NCI-H345 treated with DMSO at 0.1 percent for 48 hours (cell line): ENCODE results near the gene PODN.
A peak's percentile ranks its signal among the peaks of the same experiment; 100 is the strongest.

ENCODE experiments used
- DNase-seq: peaks from one replicate; lab custom pipeline; 2025; ENCODE audit not compliant: unreplicated experiment; lab: John Stamatoyannopoulos, UW

The PODN gene, protein sequence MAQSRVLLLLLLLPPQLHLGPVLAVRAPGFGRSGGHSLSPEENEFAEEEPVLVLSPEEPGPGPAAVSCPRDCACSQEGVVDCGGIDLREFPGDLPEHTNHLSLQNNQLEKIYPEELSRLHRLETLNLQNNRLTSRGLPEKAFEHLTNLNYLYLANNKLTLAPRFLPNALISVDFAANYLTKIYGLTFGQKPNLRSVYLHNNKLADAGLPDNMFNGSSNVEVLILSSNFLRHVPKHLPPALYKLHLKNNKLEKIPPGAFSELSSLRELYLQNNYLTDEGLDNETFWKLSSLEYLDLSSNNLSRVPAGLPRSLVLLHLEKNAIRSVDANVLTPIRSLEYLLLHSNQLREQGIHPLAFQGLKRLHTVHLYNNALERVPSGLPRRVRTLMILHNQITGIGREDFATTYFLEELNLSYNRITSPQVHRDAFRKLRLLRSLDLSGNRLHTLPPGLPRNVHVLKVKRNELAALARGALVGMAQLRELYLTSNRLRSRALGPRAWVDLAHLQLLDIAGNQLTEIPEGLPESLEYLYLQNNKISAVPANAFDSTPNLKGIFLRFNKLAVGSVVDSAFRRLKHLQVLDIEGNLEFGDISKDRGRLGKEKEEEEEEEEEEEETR

DNA sequence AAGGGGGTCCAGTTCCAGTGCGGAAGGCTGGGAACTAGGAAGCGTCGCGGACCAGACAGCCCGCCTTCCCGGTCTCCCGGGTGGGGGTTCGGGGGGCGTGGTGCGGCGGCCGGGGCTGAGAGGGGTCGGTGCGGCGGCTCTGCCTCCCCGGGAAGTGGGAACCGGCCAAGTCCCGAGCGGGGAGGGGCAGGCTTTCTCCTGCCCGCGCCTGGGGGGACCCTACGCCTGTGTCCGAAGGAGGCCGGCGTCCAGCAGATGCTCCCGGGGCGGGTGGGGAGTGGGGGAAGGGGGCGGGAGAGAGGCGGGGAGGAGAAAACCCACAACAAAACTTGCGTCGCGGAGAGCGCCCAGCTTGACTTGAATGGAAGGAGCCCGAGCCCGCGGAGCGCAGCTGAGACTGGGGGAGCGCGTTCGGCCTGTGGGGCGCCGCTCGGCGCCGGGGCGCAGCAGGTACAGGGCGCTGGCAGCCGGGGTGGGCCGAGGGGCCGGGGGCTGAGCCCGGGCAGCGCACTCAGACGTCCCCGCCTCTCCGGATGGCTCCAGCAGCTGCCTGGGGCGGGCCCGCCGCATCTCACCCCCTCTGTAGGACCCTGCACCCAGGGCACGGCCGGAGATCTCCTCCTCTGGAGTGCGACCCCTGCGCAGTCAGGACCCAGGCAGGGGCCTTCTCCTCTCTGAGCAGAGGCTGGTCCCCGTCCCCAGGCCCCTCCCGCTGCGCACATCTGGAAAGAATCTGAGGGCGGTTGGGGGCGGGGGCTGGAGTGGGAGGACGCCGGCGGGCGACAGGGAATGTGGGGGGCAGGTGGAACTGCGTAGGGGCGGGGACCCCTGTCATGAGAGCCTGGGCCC lies at the start of gene PODN:
Gene PODN (plus strand): TSS at position 355 of the 849 bp plus-strand sequence. CDS start 7,643 bp downstream, outside the sequence.
- no peak for DNase-seq

DNA sequence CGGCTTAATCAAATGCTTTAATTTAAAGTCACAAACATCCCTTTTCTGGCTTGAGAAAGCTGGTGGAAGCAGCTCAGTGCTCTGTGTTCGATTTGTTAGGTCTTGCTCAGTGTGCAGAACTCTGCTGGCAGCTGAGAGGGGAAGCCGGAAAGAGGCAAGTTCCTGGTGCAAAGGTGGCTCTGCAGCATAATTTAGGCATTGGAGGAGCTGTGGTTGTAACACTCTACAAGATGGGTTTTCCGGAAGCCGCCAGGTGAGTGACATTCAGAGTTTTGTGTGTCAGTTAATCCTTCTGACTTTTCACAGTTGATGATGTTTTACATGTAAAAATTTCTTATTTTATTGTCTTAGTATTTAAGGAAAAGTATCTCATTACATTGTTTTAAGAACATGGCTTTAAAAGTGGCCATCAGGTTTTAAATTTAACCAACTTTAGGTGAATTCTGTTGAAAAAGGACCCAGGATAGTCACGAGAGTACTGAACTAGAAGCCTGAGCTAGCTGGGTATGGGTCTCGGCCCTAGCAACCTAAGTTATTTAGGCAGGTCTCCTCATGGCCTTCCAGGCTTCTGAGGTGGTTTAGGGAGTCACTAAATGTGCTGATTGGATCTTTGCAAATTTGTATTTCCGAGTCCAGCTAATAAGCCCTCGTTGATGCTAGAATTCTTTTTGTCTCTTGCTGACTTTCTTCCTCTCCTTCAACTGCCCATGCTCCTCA lies 47.1 kb upstream of the PODN start:
- DNase-seq = peak; percentile 84

DNA sequence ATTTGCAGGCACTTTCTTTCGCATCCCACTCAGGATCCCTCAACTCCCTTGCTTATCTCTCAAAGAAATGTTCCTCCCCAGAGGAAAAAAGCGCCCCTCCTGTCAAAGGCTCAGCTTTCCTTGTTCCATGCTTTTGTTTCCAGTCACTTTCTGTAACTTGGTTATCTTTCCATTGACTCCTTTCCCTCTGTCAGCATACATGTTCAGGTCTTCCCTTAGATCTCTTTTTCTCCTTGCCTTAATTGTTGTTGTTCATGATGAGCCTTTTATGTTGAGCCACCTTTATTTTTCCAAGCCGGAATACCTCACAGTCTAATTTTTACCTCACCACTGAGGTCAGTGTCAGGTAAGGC lies 46.5 kb upstream of the PODN start:
- no peak for DNase-seq

DNA sequence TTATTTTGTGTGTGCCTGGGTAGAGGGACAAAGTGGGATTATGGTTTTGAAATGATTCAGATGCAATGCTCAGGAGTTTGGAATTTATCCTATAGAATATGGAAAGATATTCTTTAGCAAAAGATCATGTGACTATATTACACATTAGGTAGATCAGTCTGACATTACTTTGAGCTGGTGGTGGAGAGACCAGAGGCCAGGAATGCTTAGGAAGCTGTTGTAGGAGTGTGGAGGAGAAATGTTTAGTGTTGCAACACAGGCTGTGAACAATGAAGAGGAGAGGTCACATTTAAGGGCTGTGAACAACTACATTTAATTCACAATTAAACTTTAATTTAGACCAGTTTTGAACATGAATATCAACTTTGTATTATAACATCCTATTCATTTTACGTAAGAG lies 45.3 kb upstream of the PODN start:
- DNase-seq = no peak

DNA sequence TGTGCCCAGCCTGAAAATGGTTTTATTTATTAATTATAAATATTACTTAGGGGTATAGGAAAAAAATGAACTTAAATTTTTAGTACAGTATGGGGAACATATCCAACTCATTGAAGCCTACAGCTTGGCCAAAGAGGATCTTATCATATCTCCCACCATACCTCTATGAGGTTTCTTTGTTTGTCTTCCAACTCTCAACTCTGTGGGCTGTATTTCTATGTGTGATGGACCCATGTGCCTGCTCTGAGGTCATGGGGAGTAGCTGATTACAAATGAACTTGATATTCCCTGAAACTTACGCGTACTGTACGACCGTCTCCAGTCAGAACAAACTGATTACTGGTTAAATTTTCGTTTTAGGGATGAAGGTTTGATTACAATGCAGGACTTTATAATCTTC lies 41.4 kb upstream of the PODN start:
- no peak for DNase-seq

DNA sequence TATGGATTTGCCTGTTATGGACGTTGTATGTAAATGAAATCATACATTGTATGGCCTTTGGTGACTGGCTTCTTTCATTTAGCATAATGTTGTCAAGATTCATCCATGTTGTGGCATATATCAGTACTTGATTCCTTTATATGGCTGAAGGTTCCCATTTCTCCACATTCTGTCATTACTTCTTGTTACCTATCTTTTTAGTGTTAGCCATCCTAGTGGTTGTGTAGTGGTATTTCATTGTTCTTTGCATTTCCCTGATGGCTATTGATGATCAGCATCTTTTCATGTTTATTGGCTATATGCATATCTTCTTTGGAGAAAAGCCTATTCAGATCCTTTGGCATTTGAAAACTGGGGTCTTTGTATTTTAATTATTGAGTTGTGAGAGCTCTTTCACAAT lies 39.8 kb upstream of the PODN start:
- no peak for DNase-seq

DNA sequence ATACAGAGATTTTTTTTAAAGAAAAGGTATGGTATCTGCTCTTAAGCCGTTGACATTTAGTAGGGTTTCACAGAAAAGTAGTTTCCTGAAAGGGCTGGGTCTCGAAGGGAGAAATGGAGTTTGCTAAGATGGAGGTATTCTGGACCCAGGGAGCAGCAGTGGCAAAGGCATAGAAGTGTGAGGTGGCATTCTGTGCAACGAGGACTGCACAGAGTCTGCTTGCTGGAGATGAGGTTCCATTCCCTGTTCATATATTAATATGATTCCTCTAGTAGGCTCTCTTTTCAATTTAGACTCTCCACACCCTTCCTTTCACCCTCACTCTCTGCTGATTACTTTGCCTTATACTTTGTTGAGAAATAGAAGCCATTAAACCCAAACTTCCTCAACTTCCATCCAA lies 38.5 kb upstream of the PODN start:
- DNase-seq = no peak

DNA sequence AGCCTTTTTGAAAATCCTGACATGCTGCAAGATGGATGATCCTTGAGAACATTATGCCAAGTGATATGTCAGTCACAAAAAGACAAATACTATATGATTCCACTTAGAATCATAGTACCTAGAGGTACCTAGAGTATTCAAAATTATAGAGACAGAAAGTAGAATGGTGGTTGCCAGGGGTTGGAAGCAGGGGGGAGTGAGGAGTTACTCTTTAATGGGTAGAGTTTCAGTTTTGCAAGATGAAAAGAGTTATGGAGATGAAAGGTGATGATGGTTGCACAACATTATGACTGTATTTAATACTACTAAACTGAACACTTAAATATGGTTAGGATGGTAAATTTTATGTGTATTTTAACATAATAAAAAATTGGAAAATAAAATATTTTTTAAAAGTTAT lies 37.9 kb upstream of the PODN start:
- DNase-seq = no peak

DNA sequence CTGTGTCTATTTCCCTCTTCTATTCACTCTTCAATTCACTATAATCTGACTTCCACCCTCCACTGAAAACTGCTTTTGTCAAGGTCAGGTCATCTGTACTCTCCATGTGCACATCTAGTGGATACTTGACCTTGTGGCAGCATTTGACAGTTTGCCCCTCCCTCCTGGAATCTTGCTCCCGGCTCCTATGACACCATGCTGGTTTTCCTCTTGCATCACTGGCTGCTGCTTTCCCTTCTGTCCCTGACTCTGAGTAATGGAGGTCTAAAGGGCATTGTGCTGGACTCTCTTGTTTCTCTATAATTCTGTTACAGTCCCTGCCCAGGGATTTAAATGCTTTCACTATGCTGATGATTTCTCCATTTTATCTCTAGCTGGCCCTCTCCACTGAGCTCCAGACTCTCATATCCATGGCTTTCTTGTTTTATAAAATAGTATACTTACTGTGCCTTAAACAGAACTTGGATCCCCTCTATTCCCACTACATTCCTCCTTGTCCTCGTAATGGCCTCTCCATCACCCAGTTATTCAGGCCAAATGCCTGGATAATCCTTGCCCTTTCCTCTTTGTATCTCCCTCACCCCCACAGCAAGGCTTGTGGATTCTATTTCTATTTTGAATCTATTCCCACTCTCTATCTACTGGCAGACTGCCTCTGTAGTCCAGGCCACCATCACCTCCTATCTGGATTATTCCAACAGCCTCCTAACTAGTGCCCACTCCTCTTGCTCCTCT lies 36.8 kb upstream of the PODN start:
- DNase-seq = no peak

DNA sequence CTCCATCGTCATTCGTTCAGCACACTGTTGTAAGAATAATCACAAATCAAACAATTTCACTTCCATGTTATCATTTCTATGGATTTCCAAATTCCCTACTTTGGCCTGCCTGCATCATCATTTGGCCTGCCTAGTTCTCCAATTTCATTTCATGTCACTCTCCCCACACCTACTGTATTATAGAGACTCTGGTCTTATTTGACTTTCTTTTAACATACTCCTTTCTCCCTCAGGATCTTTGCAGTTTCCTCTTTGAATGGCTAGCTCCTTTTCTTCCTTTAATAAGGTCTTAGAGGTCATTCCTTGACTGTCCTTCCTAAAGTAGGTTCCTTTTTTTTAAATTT lies 36.3 kb upstream of the PODN start:
- DNase-seq = no peak

DNA sequence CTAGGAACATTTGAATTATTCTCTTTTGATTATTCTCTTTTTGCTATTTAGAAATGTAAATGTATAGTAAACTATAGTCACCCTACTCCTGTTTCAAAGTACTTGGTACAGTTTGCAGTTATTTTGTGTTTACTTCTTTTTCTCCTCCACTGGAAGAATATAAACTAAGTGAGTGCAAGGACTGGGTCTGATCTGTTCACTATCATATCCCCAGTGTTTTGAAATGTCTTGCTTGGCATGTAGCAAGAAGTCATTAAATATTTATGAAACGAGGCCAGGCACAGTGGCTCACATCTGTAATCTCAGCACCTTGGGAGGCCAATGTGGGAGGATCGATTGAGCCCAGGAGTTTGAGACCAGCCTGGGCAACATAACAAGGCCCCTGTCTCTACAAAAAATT lies 35.8 kb upstream of the PODN start:
- DNase-seq = no peak

DNA sequence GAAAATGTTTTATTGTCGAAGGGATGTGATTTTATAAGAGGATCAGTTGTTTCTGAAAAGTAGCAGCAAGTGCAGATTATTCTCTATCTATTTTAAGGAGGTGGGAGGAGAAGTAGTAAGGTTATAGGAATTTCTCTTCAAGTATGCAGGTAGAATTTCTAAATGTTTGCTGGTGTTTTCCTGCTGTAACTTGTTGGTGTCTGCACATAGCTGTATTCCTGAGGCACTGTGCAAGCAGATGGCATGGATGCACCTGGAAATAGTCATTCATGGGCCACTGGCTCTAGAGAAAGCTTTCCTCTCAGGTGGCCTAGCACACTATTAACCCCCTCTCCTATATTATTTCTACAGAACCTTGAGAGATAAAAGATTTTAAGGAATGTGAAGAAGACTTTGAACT lies 30.3 kb upstream of the PODN start:
- DNase-seq = no peak

DNA sequence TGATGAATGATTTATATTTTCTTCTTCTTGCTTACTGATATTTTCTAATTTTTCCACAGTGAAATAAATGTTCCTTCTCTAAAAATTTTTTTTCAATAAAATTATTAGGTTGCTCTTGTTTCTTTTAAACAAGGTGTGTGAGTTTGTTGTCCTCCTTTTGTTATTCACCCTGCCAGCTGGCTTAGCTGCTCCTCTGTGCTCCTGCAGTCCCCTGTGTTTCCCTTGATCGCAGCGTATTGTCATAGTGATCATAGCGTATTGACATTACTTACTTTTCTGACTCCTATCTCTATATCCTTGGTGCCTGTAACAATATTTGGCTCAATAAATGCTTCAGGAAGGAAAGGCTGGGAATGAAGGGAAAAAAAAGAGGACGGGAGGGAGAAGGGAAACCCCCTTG lies 24.9 kb upstream of the PODN start:
- no peak for DNase-seq

DNA sequence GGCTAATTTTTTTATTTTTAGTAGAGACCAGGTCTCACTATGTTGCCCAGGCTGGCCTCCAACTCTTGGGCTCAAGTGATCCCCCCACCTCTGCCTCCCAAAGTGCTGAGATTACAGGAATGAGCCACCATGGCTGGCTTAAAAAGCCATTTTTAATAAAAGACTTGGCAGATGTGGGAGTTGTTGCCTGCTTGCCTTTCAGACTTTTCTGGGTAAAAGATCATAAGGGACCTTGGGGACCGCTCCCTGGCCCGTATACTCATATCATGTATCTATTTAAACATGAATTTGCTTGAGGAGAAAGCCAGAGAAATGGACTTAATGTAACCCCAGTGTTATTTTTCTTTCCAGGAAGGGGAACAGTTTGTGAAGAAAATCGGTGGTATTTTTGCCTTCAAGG lies 23.4 kb upstream of the PODN start:
- DNase-seq = no peak

DNA sequence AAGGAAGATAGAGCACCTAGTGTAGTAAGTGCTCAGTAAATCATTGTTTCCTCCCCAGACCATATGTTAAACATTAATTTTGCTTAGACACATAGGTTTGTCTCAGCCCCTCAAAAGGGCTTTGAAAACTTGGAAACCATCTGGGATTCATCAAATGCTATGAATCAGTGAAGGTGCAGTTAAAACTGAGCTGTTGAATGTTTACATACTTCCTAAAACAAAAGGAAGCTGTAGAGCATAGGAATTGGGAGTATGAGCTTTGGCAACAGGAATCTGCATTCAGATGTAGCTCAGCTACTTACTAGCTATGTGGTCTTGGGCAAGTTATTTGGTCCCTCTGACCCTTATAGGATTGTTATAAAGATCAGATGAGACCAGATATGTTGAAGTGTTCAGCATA lies 18.7 kb upstream of the PODN start:
- DNase-seq = no peak

DNA sequence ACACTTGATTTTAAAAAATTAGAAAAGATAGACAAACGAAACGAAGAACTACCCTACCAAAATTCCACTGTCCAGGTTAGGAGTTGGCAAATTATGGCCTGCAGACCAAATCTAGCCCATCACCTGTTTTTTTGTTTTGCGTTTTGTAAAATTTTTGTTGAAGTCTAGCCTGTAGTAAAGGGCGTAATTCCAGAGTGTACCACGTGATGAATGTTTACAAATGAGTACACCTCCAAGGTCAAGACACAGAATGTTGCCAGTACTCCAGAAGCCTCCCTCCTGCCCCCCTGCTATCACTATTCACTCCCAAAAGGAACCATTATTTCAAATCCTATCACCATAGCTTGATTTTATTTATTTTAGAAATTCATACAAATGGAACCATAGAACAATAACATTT lies 17.1 kb upstream of the PODN start:
- no peak for DNase-seq

DNA sequence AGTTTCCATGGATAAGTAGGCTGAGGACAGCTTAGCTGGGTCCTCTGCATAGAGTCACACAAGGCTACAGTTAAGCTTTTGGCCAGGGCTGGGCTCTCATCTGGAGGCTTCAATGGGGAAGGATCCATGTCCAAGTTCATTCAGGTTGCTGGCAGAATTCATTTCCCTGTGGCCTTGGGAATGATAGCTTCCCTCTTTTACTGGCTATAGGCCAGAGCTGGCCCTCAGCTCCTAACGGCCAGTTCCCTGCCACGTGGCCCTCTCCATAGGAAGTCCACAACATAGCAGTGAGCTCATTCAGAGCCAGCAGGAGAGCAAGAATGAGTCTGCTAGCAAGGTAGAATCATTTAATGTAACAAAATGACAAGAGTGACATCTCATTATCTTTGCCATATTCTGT lies 15.1 kb upstream of the PODN start:
- no peak for DNase-seq

DNA sequence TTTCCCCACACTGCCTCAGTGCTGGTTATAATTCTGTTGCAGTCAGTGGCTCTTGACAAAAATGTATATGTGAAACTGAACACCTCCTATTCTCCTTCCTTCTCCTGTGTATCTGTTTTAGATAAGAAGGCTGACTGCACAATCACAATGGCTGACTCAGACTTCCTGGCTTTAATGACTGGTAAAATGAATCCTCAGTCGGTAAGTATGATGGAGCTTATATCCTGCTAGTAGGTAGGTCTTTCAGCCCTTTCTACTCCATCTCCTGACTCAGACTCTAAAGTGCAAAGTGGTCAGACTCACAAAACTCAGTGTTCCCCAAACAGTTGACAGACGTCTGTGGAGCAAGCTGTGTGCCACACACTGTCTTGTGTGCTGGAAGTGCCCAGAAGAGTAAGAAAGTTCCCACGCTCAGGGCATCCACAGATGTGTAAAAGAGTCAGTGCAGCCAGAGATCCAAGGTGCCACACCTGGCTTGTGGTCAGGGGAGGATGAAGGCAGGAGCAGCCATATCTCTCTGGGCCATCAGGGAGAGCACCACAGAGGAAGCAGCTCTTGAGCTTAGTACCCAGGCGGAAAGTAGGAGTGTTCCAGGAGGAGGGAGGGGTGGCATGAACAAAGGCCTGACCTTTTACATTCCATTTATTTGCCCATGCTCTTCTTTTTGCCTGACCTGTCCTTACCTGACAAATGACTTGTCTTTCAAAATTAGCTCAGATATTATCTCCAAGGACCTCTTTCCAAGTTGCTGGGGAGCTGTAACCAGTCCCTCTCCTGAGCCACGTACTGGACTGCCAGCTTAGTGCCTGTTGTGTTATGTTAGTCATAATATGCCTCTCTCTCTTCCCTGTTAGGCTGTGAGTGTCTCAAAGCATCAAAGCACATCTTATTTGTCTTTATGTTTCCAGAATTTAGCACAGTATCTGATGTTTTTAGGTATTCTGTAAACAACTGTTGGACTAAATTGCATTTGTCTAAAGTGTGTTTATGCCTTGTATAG lies 14.0 kb upstream of the PODN start:
- no peak for DNase-seq

DNA sequence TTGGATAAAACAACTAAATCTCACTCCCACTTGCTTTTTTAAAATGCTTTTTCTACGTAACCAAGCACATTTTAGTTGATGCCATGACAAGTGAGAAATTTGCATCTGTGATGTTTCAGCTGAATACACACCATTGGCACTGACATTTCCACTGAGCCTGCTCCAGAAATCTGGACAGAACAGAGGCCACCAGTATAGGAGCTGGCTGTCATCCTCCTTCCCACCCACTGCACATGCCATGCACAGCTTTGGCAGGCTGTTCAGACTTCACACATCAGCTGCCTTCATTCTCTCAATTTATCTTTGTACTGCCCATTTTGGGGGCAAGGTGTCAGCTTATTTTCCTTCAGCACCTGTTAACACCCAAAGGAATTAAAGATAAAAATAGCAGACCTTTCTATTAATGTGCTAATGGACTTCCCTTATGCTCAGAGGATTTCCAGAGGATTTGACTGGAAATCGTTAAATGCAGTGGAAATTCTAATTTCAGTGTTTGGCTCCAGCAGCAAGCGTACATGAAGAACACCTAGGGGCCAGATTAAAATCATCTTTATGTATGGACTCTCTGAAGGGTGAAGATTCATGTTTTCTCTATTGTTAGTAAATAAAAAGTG lies 12.9 kb upstream of the PODN start:
- DNase-seq = no peak
